B cell (primary cell): ENCODE data around the gene TUBGCP2. TPM values are rescaled to one million over a fixed set of nuclear protein-coding genes. Genes with fewer than 3 reads are reported as not detected.

Experiments used
- ATAC-seq: fragments of 200-7000 bp; cut with Tn5 transposase; one replicate; pipeline ENCODE4 v1.10.0; 2021; ENCODE audit warnings: low read depth, mild to moderate bottlenecking, moderate number of reproducible peaks, moderate library complexity
- CTCF ChIA-PET: fragments of 350-600 bp; sonication (Branson Sonifier 250); formaldehyde crosslinking; loops from one replicate; lab custom pipeline; 2021; ENCODE audit warnings: antibody characterized with exemption, inconsistent platforms; lab: Charles Lee
- POLR2A ChIA-PET: fragments of 350-600 bp; sonication (Branson Sonifier 250); formaldehyde crosslinking; loops from one replicate; lab custom pipeline; 2021; ENCODE audit warnings: antibody characterized with exemption; lab: Charles Lee
- DNase-seq: peaks from one replicate; pipeline ENCODE4 v3.0.0; 2013
- H2AFZ ChIP-seq: 2 replicates; pipeline ENCODE4 v1.6.1; 2012; ENCODE audit warnings: mild to moderate bottlenecking, low read depth, low read length; ENCODE audit not compliant: insufficient read depth, poor library complexity, severe bottlenecking
- H3K27ac ChIP-seq, 2 donors: 1 replicate in 1 of 2; 2 replicates in 1 of 2; pipeline ENCODE4 v1.5.1; 2012 to 2013; ENCODE audit warnings: low read length in 2 of 2, mild to moderate bottlenecking in 2 of 2, moderate library complexity in 1 of 2
- H3K27me3 ChIP-seq, 4 experiments: fragments of 200-600 bp in 1 of 4; sonication (generic) in 1 of 4; replicated peaks in 1 of 4; 1 replicate in 2 of 4; 2 replicates in 2 of 4; pipeline versions ENCODE4 v1.6.1 to v1.7.0; 2013 to 2016; ENCODE audit warnings: low read length in 3 of 4, mild to moderate bottlenecking in 2 of 4, mixed read lengths in 1 of 4, moderate library complexity in 1 of 4; ENCODE audit not compliant: insufficient read depth in 4 of 4, control insufficient read depth in 3 of 4; ENCODE audit errors: control extremely low read depth in 1 of 4
- H3K36me3 ChIP-seq, 2 experiments: replicated peaks in 1 of 2; 1 replicate in 1 of 2; 2 replicates in 1 of 2; pipeline versions ENCODE4 v1.6.1 to v1.7.1; 2013; ENCODE audit warnings: low read length in 1 of 2; ENCODE audit not compliant: insufficient read depth in 2 of 2, control insufficient read depth in 1 of 2; ENCODE audit errors: control extremely low read depth in 1 of 2, extremely low read depth in 1 of 2
- H3K4me1 ChIP-seq, 2 donors: fragments of 200-600 bp in 1 of 2; sonication (generic) in 1 of 2; 1 replicate in 1 of 2; 2 replicates in 1 of 2; pipeline versions ENCODE4 v1.5.1 to v1.6.1; 2013 to 2017; ENCODE audit warnings: low read length in 2 of 2; ENCODE audit not compliant: control insufficient read depth in 2 of 2, insufficient read depth in 2 of 2
- H3K4me2 ChIP-seq: replicated peaks from 2 replicates; pipeline ENCODE3; 2012; ENCODE audit warnings: mild to moderate bottlenecking, low read depth, low read length; ENCODE audit not compliant: poor library complexity, severe bottlenecking
- H3K4me3 ChIP-seq, 5 experiments: fragments of 200-600 bp in 1 of 5; sonication (generic) in 1 of 5; 1 replicate in 3 of 5; 2 replicates in 2 of 5; pipeline versions ENCODE4 v1.5.1 to v1.7.0; 2011 to 2016; ENCODE audit warnings: low read length in 4 of 5, mild to moderate bottlenecking in 4 of 5, low read depth in 2 of 5, control low read depth in 1 of 5, moderate library complexity in 1 of 5; ENCODE audit not compliant: insufficient read depth in 1 of 5; ENCODE audit errors: control extremely low read depth in 1 of 5, extremely low read depth in 1 of 5
- H3K79me2 ChIP-seq: fragments of 200-600 bp; sonication (generic); one replicate; pipeline ENCODE4 v1.6.0; 2016; ENCODE audit warnings: low read length; ENCODE audit not compliant: control insufficient read depth, insufficient read depth
- H3K9ac ChIP-seq: fragments of 200-600 bp; sonication (generic); 2 replicates; pipeline ENCODE4 v1.6.1; 2017; ENCODE audit warnings: mild to moderate bottlenecking, low read length, moderate library complexity
- H3K9me3 ChIP-seq, 3 donors: one replicate each; pipeline versions ENCODE4 v1.6.1 to v1.7.1; 2013; ENCODE audit warnings: low read length in 2 of 3; ENCODE audit not compliant: control insufficient read depth in 2 of 3, insufficient read depth in 1 of 3; ENCODE audit errors: control extremely low read depth in 1 of 3
- H4K20me1 ChIP-seq: 2 replicates; pipeline ENCODE4 v1.6.0; 2012; ENCODE audit warnings: mild to moderate bottlenecking, low read length; ENCODE audit not compliant: insufficient read depth, control insufficient read depth, poor library complexity, severe bottlenecking
- H3K27ac Mint-ChIP-seq: one replicate; pipeline ENCODE4 v1.8.0; 2021; ENCODE audit warnings: mixed read lengths
- H3K27me3 Mint-ChIP-seq: one replicate; pipeline ENCODE4 v1.8.0; 2021; ENCODE audit warnings: mixed read lengths
- H3K4me1 Mint-ChIP-seq: one replicate; pipeline ENCODE4 v1.8.0; 2021; ENCODE audit warnings: mixed read lengths
- H3K4me3 Mint-ChIP-seq: one replicate; pipeline ENCODE4 v1.8.0; 2021; ENCODE audit warnings: mixed read lengths
- H3K9me3 Mint-ChIP-seq: one replicate; pipeline ENCODE4 v1.8.0; 2022; ENCODE audit warnings: mixed read lengths; ENCODE audit not compliant: insufficient read depth
- CTCF ChIP-seq: fragments of 200-600 bp; IDR thresholded peaks from one replicate; pipeline ENCODE4 v1.8.0; 2022; ENCODE audit warnings: antibody characterized with exemption, mild to moderate bottlenecking
- EZH2 ChIP-seq: IDR thresholded peaks from 2 replicates; pipeline ENCODE4 v1.6.1; 2012; ENCODE audit warnings: borderline replicate concordance, low read depth, mild to moderate bottlenecking, moderate library complexity, low read length; ENCODE audit not compliant: insufficient read depth, poor library complexity, severe bottlenecking
- WGBS: methylation state at CpG from one replicate; pipeline ENCODE4 v1.1.5; 2013; ENCODE audit warnings: missing lambda C conversion rate; ENCODE audit not compliant: insufficient coverage; 5-methylcytosine and 5-hydroxymethylcytosine counted together
- intact Hi-C: fragments of 100-400 bp; cut with micrococcal nuclease; formaldehyde crosslinking; loops from one replicate; pipeline ENCODE4 v1.10.0; 2022
- polyA plus RNA-seq: library from polyadenylated mRNA; depleted of rRNA; stranded (reverse); fragments of >200 nt; gene quantifications from 2 replicates; pipeline ENCODE4 v1.2.3, GENCODE V29; 2012
- total RNA-seq, 2 donors: library from RNA; stranded (reverse); fragments of 120-200 nt in 1 of 2; gene quantifications; 1 replicate in 1 of 2; 2 replicates in 1 of 2; pipeline versions ENCODE4 v1.2.3 to v1.2.4, GENCODE V29; 2013 to 2022

TUBGCP2 gene
- total and polyA plus RNA-seq, 2 donors (not counting 1 experiment from before 2014, with no cell fraction given): 50.3 to 90.3 TPM

- H2AFZ ChIP-seq: no peak overlapping the region
- H3K27me3 Mint-ChIP-seq: peaks cover 20% of the 10 kb centered on the region
- H3K9me3 ChIP-seq: peaks cover 0 to 31% (median 0%) of the 10 kb centered on the region in 3 donors
- H3K27me3 ChIP-seq: peaks cover 0 to 74% (median 45%) of the 10 kb centered on the region in 4 experiments
- H3K79me2 ChIP-seq: no peaks in the 10 kb centered on the region
- ATAC-seq (no peak), DNase-seq (no peak)
- no peak overlapping the region for H3K27ac Mint-ChIP-seq
- H3K4me3 Mint-ChIP-seq: no peak overlapping the region
- H3K4me3 ChIP-seq: no peak overlapping the region
- H3K9ac ChIP-seq: no peak overlapping the region
- no peak overlapping the region for H3K27ac ChIP-seq
- no peaks in the 10 kb centered on the region for H3K9me3 Mint-ChIP-seq
- H4K20me1 ChIP-seq: no peaks in the 10 kb centered on the region
- peaks cover 35 to 44% of the 10 kb centered on the region in 2 donors for H3K4me1 ChIP-seq
- WGBS: 91% methylated on average over 10 of the region's 10 CpGs
- peaks cover 10% of the 10 kb centered on the region for H3K4me1 Mint-ChIP-seq
- intact Hi-C loops: no loop called here
- CTCF ChIA-PET: no interaction called here
- no peak overlapping the region for H3K4me2 ChIP-seq
- H3K36me3 ChIP-seq: no peaks in the 10 kb centered on the region
- no peak for TF ChIP-seq CTCF
- no peak for TF ChIP-seq EZH2
- POLR2A ChIA-PET: no interaction called here
Observed at GRCh38 chr10:133338080-133339071, 29.7 kb upstream of the TUBGCP2 start.

DNA sequence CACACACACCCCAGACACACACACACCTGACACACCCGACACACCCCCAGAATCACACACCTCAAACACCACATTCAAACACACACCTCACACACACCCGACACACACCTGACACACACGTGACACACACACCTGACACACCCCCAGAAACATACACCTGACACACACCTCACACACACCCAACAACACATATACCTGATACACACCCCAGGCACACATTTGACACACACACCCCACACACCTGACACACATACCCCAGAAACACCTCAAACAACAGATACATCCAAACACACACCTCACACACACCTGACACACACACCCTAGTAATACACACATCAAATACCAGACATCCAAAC is 28.7 kb upstream of the TUBGCP2 start:
- Histone ChIP-seq H4K20me1 (no peaks in the 10 kb centered on the region), H3K27me3 (peaks cover 0 to 64% (median 40%) of the 10 kb centered on the region in 4 experiments), H2AFZ (no peak overlapping the region), H3K9me3 (peaks cover 0 to 26% (median 0%) of the 10 kb centered on the region in 3 donors), H3K79me2 (no peaks in the 10 kb centered on the region), H3K9ac (peak overlapping the region; percentile 65), H3K27ac (no peak overlapping the region), H3K36me3 (no peaks in the 10 kb centered on the region), H3K4me3 (no peak overlapping the region), H3K4me1 (peaks cover 35 to 44% of the 10 kb centered on the region in 2 donors), H3K4me2 (peak overlapping the region; percentile 98)
- Mint-ChIP-seq H3K4me3 (no peak overlapping the region), H3K9me3 (no peaks in the 10 kb centered on the region), H3K27me3 (peaks cover 22% of the 10 kb centered on the region), H3K4me1 (peaks cover 10% of the 10 kb centered on the region), H3K27ac (no peak overlapping the region)
- CTCF ChIA-PET: no interaction called here
- no peak for ATAC-seq
- POLR2A ChIA-PET: no interaction called here
- TF ChIP-seq EZH2 (no peak), CTCF (no peak)
- DNase-seq: no peak
- intact Hi-C loops: no loop called here
- WGBS: 84% methylated on average over 3 of the region's 3 CpGs
